OCI-LY7 (cell line): ENCODE data around the gene PCDHA13. TPM values are rescaled to one million over a fixed set of nuclear protein-coding genes. Genes with fewer than 3 reads are reported as not detected.
A peak's percentile ranks its signal among the peaks of the same experiment; 100 is the strongest.

Experiments
- BruUV-seq: library from RNA; stranded (reverse); fragments of 400-500 nt; replicated peaks from 2 replicates; lab custom pipeline; 2021; lab: Mats Ljungman, UMichigan
- CTCF ChIA-PET: fragments of 300-600 bp; sonication (Branson Sonifier 250); formaldehyde crosslinking; loops from one replicate; lab custom pipeline; 2022; ENCODE audit warnings: antibody characterized with exemption; ENCODE audit not compliant: unreplicated experiment; lab: Charles Lee
- POLR2A ChIA-PET: fragments of 300-600 bp; sonication (Branson Sonifier 250); formaldehyde crosslinking; loops from one replicate; lab custom pipeline; 2022; ENCODE audit warnings: antibody characterized with exemption; lab: Charles Lee
- DNase-seq: peaks from one replicate; pipeline ENCODE4 v3.0.0-alpha.2; 2015; ENCODE audit warnings: low spot score
- H2AFZ ChIP-seq: fragments of 200-600 bp; sonication (generic), shearing (Covaris generic); 2 replicates; pipeline ENCODE4 v1.6.1; 2014; ENCODE audit warnings: mild to moderate bottlenecking, antibody characterized with exemption, low read length, moderate library complexity
- H3K27ac ChIP-seq: fragments of 200-600 bp; sonication (generic); 2 replicates; pipeline ENCODE4 v1.5.1; 2014; ENCODE audit warnings: mixed run types, low read depth, mild to moderate bottlenecking, moderate library complexity, low read length, inconsistent platforms; ENCODE audit not compliant: poor library complexity, severe bottlenecking
- H3K36me3 ChIP-seq: fragments of 200-600 bp; sonication (generic); 2 replicates; pipeline ENCODE4 v1.6.1; 2014; ENCODE audit warnings: mild to moderate bottlenecking, antibody characterized with exemption, low read length, moderate library complexity, mixed read lengths; ENCODE audit not compliant: insufficient read depth
- H3K4me1 ChIP-seq: fragments of 200-600 bp; sonication (generic); 2 replicates; pipeline ENCODE4 v1.5.1; 2014; ENCODE audit warnings: mild to moderate bottlenecking, low read length; ENCODE audit not compliant: insufficient read depth, poor library complexity, severe bottlenecking
- H3K4me2 ChIP-seq: fragments of 200-600 bp; sonication (generic); 2 replicates; pipeline ENCODE4 v1.6.1; 2014; ENCODE audit warnings: mild to moderate bottlenecking, low read length
- H3K4me3 ChIP-seq: fragments of 200-600 bp; sonication (generic); 2 replicates; pipeline ENCODE4 v1.5.1; 2014; ENCODE audit warnings: mild to moderate bottlenecking, low read depth, low read length; ENCODE audit not compliant: poor library complexity, severe bottlenecking
- H3K79me2 ChIP-seq: fragments of 200-600 bp; sonication (generic); 2 replicates; pipeline ENCODE4 v1.6.1; 2016; ENCODE audit warnings: low read depth, mild to moderate bottlenecking, low read length, moderate library complexity, mixed read lengths; ENCODE audit not compliant: insufficient read depth
- H3K9me2 ChIP-seq: fragments of 200-600 bp; sonication (generic); 2 replicates; pipeline ENCODE4 v1.6.1; 2016; ENCODE audit warnings: mild to moderate bottlenecking, low read length, mixed read lengths; ENCODE audit not compliant: insufficient read depth
- H3K9me3 ChIP-seq: fragments of 200-600 bp; sonication (generic); 2 replicates; pipeline ENCODE4 v1.6.1; 2014; ENCODE audit warnings: mild to moderate bottlenecking, mixed run types, low read length, mixed read lengths
- H4K20me1 ChIP-seq: fragments of 200-600 bp; sonication (generic); 2 replicates; pipeline ENCODE4 v1.6.1; 2014; ENCODE audit warnings: mild to moderate bottlenecking, antibody characterized with exemption, low read length, moderate library complexity, mixed read lengths; ENCODE audit not compliant: insufficient read depth
- CTCF ChIP-seq: fragments of 200-600 bp; sonication (generic); conservative IDR thresholded peaks from 2 replicates; pipeline ENCODE4 v1.5.1; 2014; ENCODE audit warnings: mild to moderate bottlenecking, antibody characterized with exemption, low read length, moderate library complexity, mixed read lengths
- EZH2phosphoT487 ChIP-seq: fragments of 200-600 bp; sonication (generic); IDR thresholded peaks from 2 replicates; pipeline ENCODE4 v1.6.1; 2018; ENCODE audit warnings: low read depth, borderline replicate concordance, mild to moderate bottlenecking, mixed run types, antibody characterized with exemption, low read length, moderate library complexity, mixed read lengths
- intact Hi-C: fragments of 100-400 bp; cut with micrococcal nuclease; formaldehyde crosslinking; loops from one replicate; pipeline ENCODE4 v1.10.0; 2022; ENCODE audit not compliant: unreplicated experiment
- total RNA-seq, 2 experiments: library from RNA; depleted of rRNA in 1 of 2; stranded (reverse); fragments of >200 nt in 1 of 2; shearing (Covaris generic) in 1 of 2; gene quantifications; 2 replicates each; pipeline ENCODE4 v1.2.3, GENCODE V29; 2014 to 2022

PCDHA13 gene
- total RNA-seq, 2 experiments from 2014 or later = not detected

GRCh38 chr5:140868721-140869554 is 13.0 kb upstream of the PCDHA13 start, which contains the start of gene PCDHA11:
PCDHA11 (plus strand) TSS chr5:140868957; CDS start chr5:140869104, 147 bp downstream.
- Histone ChIP-seq H3K36me3 (no peaks in the 10 kb centered on the region), H2AFZ (no peak within 1 kb of the TSS), H3K4me1 (no peaks in the 10 kb centered on the region), H3K27ac (no peak within 1 kb of the TSS), H3K9me2 (no peaks in the 10 kb centered on the region), H3K79me2 (no peaks in the 10 kb centered on the region), H3K4me3 (no peak within 1 kb of the TSS), H4K20me1 (no peaks in the 10 kb centered on the region), H3K4me2 (no peak within 1 kb of the TSS), H3K9me3 (no peaks in the 10 kb centered on the region)
- intact Hi-C loops = no loop called here
- no TSS peak for BruUV-seq
- CTCF ChIA-PET = no interaction called here
- TF ChIP-seq EZH2phosphoT487 (no peak), CTCF (no peak)
- no peak for DNase-seq
- POLR2A ChIA-PET = no interaction called here

GRCh38 chr5:140869555-140869886 is 12.4 kb upstream of the PCDHA13 start:
- ChIA-PET POLR2A (no interaction called here), CTCF (no interaction called here)
- Histone ChIP-seq H3K79me2 (no peaks in the 10 kb centered on the region), H2AFZ (no peak overlapping the region), H3K36me3 (no peaks in the 10 kb centered on the region), H3K4me1 (no peaks in the 10 kb centered on the region), H3K9me3 (no peaks in the 10 kb centered on the region), H3K9me2 (no peaks in the 10 kb centered on the region), H3K4me2 (no peak overlapping the region), H3K4me3 (no peak overlapping the region), H4K20me1 (no peaks in the 10 kb centered on the region), H3K27ac (no peak overlapping the region)
- BruUV-seq = no TSS peak
- intact Hi-C loops = no loop called here
- DNase-seq = peak; percentile 4
- TF ChIP-seq CTCF = peak; percentile 59; the same call in 1 of the 2 replicates
- no peak for TF ChIP-seq EZH2phosphoT487
